GM19395 (cell line): Measurements from ENCODE around the gene OGFRL1.
"Not testable (repeated sequence)": the region's sequence is repeated elsewhere in the genome, so short reads cannot be mapped to it uniquely, and the experiment has no call there.

ENCODE experiments used
- ATAC-seq: cut with Tn5 transposase; IDR thresholded peaks from one replicate; pipeline ENCODE4 v1.9.1; 2021; ENCODE audit warnings: mild to moderate bottlenecking, moderate library complexity; ENCODE audit not compliant: unreplicated experiment

The OGFRL1 gene

GRCh38 chr6:71288228-71289038, at the start of gene OGFRL1:
TSS of gene OGFRL1 (plus strand) at chr6:71288811. CDS start at chr6:71288937, 126 bp downstream.
- peak; percentile 77 for ATAC-seq

DNA sequence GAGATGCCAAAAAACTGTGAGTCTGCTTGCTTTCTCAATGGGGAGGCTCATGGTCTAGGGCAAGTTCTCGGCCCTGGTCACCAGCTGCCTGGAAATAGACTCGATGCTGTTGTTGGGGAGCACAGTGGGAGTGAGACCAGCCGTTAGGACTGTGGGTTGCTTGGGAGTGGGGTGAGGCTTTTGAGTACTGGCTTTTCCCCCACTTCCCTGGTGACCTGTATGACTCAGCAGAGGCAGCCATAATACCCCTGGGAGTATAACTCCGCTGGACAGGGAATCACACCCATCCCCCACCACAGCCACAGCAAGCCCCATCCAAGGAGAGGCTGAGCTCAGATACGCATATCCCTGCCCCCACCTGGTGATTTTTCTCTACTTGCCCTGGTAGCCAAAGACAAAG, 48.9 kb upstream of the OGFRL1 start:
- no peak for ATAC-seq

GRCh38 chr6:71245265-71246049, 43.2 kb upstream of the OGFRL1 start:
- ATAC-seq: no peak

- ATAC-seq: no peak
Measured at GRCh38 chr6:71246596-71246995, 42.0 kb upstream of the OGFRL1 start.

DNA sequence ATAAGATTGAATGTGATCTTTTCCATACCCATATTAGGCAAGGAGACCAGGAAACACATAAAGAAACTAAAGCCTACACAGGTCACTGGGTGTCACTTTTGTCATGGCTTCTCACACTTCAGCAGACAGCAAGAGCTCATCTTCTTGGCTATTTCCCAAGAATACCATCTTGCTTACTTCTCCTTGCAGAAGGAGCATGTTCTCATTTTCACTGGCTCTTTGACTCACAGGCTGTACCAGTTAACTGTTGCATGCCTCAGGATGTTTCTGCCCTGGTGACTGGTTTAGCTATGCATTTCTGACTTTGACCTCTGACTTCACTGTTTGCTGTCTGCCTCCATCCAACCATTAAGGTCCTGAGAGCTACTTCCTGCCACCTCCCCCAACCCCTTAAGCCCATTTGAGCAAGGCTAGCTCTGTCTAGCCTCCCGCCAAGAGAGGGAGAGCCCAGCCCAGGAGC, 40.3 kb upstream of the OGFRL1 start:
- peak; percentile 92 for ATAC-seq

GRCh38 chr6:71248878-71249544, 39.6 kb upstream of the OGFRL1 start:
- no peak for ATAC-seq

GRCh38 chr6:71250099-71250602, 38.5 kb upstream of the OGFRL1 start:
- ATAC-seq: no peak

DNA sequence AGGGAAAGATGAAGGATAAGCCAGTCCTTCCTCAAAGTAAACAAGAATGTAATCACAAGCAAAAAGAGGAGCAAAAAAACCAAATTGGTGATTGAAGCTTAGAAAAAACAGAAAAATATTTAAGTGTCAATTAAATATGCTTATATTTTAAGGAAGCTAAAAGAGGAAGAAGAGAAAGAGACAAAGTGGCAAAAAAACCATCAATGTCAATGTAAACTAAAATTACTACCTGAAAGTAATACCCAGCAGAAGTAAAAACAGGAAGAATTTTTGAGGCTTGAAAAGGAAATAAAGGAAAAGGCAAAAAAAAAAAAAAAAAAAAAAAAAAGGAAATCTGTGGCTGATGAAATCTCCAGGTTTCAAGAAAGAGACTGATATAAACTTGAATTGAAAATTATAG, 36.2 kb upstream of the OGFRL1 start:
- no peak for ATAC-seq

- ATAC-seq: no peak
Measured at GRCh38 chr6:71252960-71253359, 35.7 kb upstream of the OGFRL1 start.

DNA sequence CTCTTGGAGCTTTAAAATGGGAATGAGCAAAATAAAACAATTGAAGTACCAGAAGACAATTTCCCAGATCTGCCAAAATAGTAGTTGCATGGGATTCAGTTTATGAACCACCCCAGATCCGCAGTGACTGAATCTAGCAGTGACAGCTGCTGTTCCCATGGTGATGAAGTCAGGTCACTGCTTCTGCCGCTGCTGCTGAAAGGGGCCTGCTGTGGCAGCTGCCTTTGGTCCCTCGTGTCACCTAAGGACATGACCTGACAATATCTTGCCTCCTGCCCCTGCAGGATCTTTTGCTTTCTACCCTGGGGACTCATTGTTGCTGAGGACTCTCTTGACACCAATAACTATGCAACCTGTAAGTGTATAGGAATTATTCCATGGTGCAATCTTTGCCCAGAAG, 34.3 kb upstream of the OGFRL1 start:
- no peak for ATAC-seq

- ATAC-seq: no peak
Measured at GRCh38 chr6:71258078-71258866, 30.3 kb upstream of the OGFRL1 start.

DNA sequence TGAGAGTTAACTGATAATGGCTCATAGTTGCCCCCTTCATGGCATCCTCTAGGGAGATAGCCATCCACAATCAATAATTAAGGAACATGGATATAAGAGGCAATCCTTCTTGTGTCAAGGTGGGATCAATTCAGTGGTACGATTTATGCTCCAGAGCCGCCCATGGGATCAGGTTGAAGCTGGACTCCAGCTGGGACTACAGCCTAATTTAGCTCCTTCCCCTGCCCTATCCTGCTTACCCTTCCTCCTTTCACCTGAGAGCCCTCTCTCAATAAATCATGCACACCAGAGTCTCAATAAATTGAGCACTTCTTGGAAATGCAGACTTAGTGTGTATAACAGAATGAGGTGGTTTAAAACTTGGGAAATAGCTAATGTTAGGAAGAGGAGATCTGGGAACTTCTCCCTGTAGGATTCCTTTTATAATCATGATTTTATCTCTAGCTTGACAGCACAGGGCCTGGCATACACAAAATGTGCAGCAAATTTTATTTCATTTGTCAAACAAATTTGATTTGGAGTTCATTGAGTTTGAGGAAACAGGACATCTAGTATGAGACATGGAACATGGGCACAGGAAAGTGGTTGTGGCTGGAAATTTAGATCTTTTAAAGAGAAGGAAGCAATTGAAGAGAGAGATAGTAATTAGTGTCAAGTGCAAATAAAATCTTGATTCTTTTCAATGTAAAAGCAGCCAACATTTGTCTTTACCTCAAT, 28.6 kb upstream of the OGFRL1 start:
- ATAC-seq: no peak

- ATAC-seq: no peak
Measured at GRCh38 chr6:71262914-71263313, 25.7 kb upstream of the OGFRL1 start.

GRCh38 chr6:71266392-71266791, 22.2 kb upstream of the OGFRL1 start:
- ATAC-seq: not testable (repeated sequence)

DNA sequence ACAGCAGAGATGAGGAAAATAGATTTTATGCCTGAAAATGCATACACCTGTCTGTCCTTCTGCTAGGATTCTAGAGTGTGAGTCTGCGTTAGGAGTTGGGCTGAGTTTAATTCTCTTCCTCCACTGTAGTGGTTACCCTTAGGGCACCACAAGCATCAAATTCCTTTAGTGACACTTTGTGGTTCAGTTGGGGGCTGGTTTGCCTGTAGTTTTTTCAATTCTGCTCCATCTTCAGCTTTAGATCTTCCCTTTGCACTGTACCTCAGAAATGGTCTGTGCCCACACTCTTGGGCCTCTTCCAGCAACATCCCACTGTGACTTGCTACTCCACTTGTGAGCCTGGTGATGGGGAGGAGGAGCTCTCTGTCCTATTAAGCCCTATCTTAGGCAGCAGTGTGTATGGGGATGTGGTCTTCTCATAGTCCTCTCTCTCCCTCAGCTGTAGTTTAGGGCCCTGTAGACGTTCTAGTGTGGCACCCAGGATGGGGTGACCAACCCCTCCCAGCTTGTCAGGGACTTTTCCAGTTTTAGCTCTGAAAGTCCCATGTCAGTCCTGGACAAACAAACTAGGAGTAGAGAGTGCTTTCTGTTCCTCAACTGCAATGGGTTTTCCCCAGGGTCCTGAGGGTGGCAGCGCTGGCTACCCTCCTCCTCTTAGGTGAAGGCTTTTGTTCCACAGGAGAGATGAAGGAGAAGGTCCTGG, 19.7 kb upstream of the OGFRL1 start:
- peak; percentile 74 for ATAC-seq

DNA sequence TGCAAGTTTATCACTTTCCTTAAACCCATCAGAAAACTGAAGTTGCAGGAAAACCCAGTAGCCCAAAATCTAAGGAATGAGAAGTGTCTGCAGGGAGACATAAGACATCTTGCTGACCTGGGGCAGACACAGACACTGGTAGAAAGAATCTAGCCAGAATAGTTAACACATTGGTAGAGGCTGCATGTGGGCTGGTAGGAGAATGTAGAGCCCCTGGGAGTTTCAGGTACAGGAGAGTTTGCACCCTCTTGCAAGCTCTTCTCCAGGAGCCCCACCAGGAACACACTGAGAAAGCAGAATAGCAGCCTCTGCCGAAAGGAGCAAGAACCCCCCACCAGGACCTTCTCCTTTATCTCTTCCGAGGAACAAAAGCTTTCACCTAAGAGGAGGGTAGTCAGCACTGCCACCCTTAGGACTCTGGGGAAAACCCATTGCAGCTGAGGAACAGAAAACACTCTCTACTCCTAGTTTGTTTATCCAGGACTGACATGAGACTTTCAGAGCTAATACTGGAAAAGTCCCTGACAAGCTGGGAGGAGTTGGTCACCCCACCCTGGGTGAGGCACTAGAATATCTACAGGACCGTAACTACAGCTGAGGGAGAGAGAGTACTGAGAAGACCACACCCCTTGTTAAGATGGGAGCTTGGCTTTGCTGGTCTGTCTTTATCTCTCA, 10.5 kb upstream of the OGFRL1 start:
- no peak for ATAC-seq

DNA sequence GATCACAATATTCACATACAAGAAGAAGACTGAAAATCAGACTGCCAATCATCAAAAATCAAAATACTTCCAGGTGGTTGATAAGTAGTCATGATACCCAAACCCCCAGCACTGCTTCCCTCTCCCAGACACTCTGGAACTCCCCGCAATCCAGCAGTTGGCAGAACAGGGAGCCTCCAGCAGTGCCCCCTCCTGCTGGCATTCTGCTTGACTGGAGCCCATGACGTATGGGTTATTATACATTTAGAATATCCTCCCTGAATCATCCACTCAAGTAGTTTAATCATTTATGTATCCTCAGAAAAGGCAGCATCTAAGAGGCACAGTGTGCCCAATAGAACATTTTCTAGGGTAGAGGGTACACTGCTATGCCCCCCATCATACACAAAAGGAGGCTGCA, 9.3 kb upstream of the OGFRL1 start:
- no peak for ATAC-seq

- no peak for ATAC-seq
Measured at GRCh38 chr6:71279740-71280139, 8.9 kb upstream of the OGFRL1 start.

DNA sequence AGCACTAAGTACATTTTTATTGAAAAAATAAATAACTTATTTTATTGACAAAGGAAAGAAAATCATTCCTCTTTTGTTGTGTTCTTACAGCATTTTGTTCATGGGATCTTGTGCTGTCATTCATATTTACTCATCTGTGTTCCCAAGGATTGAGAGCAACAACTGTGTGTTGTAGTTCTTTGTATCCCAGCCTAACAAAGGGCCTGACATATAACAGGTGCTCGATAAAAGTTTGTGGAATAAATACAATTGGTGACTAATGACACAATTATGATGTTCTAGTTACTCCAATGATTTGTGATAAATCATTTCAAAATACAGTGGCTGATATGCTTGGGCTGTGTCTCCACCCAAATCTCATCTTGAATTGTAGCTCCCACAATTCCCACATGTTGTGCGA, 7.9 kb upstream of the OGFRL1 start:
- ATAC-seq: no peak
